GM12865 (cell line): Measurements from ENCODE around the gene ATG13.

Experiments
- DNase-seq: peaks from one replicate; pipeline ENCODE4 v3.0.0; 2010; ENCODE audit warnings: low read depth
- H3K4me3 ChIP-seq: 2 replicates; pipeline ENCODE4 v1.5.1; 2011; ENCODE audit warnings: mild to moderate bottlenecking, low read depth, low read length, control low read depth
- TF ChIP-seq, protein P1 (sequence below): IDR thresholded peaks from 2 replicates; pipeline ENCODE4 v1.5.1; 2011; ENCODE audit warnings: low read length, control low read depth, low read depth, inconsistent platforms; ENCODE audit not compliant: insufficient read depth; ENCODE audit errors: missing control alignments

The ATG13 gene

DNA sequence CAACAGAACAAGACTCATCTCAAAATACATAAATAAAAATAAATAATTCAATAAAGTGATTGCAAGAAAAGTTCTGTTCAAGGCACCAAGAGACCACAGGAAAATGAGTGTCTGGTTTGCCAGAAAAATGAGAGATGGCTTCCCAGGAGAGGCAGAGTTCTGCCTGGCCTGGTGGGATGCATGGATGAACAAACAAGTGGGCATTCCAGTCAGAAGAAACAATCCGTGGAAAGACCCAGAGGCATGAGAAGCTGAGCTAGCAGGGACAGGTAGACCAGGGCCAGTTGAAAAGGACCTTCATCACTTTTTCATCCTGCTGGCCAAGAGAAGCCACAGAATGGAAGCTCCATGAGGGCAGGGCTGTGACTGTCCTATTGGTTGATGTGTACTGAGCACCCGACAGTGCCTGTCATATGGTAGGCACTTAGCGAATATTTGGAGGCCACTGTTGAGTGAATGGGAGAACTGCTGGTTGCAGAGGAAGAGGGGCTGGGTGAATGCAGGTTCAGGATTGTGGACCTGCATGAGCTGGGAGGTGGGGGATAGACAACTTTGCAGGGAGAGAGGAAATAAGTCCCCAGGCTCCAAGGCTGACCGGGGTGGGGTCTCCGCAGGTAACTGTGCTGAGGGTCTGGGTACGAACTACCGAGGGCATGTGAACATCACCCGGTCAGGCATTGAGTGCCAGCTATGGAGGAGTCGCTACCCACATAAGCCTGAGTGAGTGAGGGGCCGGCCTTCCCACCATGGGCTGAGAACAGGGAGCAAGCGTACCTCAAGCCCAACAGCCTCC is 105.4 kb downstream of the ATG13 start:
- no peak for DNase-seq
- TF ChIP-seq, protein P1, sequence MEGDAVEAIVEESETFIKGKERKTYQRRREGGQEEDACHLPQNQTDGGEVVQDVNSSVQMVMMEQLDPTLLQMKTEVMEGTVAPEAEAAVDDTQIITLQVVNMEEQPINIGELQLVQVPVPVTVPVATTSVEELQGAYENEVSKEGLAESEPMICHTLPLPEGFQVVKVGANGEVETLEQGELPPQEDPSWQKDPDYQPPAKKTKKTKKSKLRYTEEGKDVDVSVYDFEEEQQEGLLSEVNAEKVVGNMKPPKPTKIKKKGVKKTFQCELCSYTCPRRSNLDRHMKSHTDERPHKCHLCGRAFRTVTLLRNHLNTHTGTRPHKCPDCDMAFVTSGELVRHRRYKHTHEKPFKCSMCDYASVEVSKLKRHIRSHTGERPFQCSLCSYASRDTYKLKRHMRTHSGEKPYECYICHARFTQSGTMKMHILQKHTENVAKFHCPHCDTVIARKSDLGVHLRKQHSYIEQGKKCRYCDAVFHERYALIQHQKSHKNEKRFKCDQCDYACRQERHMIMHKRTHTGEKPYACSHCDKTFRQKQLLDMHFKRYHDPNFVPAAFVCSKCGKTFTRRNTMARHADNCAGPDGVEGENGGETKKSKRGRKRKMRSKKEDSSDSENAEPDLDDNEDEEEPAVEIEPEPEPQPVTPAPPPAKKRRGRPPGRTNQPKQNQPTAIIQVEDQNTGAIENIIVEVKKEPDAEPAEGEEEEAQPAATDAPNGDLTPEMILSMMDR, result no peak
- no peak overlapping the region for H3K4me3 ChIP-seq

DNA sequence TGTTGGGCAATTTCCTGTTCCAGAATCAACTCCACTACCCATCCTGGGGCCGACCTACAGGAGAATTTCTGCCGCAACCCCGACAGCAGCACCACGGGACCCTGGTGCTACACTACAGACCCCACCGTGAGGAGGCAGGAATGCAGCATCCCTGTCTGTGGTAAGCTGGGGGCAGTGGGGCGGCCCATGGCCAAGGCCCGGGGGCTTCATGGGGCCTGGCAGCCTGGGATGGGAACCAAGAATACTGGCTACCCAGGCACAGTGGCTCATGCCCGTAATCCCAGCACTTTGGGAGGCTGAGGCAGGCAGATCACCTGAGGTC is 106.0 kb downstream of the ATG13 start:
- DNase-seq, result no peak
- H3K4me3 ChIP-seq, result no peak overlapping the region
- TF ChIP-seq, protein P1, result no peak

DNA sequence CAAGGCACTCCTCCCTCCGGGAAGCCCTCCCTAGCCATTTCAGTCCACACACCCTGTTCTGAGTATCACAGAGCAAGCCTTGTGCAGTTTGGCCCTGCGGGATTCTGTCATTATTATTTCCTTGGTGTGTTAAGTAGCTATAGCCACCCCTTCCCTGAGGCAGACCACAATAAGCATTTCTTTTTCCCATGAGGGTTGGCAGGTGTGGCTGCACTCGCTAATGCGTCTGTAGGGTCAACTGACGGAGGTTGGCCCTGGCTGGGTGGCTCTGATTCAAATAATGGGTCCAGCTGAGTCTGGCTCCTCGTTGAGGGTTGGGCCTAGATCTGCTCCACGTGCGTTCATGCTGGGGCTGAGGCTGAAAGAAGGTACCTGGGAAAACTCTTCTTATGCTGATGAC is 106.7 kb downstream of the ATG13 start:
- no peak overlapping the region for H3K4me3 ChIP-seq
- no peak for DNase-seq
- TF ChIP-seq, protein P1, result no peak
